Activated CD4-positive, alpha-beta T cell treated with anti-CD3 and anti-CD28 coated beads for 36 hours (primary cell): Measurements from ENCODE around the gene PLPPR5. TPM values are rescaled to one million over a fixed set of nuclear protein-coding genes. Genes with fewer than 3 reads are reported as not detected.
"Not testable (repeated sequence)": the region's sequence is repeated elsewhere in the genome, so short reads cannot be mapped to it uniquely, and the experiment has no call there.

ENCODE experiments used
- ATAC-seq: fragments of 200-7000 bp; cut with Tn5 transposase; one replicate; pipeline ENCODE4 v1.10.0; 2021; ENCODE audit warnings: mild to moderate bottlenecking, moderate library complexity
- CTCF ChIA-PET: fragments of 350-600 bp; sonication (Branson Sonifier 250); formaldehyde crosslinking; loops from one replicate; lab custom pipeline; 2021; ENCODE audit warnings: antibody characterized with exemption; lab: Charles Lee
- POLR2A ChIA-PET: fragments of 350-600 bp; sonication (Branson Sonifier 250); formaldehyde crosslinking; loops from one replicate; lab custom pipeline; 2021; ENCODE audit warnings: antibody characterized with exemption, inconsistent platforms; lab: Charles Lee
- DNase-seq: peaks from one replicate; pipeline ENCODE4 v3.0.0-alpha.2; 2020
- H3K27ac Mint-ChIP-seq: one replicate; pipeline ENCODE4 v1.8.0; 2021; ENCODE audit warnings: mixed read lengths
- H3K27me3 Mint-ChIP-seq: one replicate; pipeline ENCODE4 v1.8.0; 2021; ENCODE audit warnings: mixed read lengths
- H3K36me3 Mint-ChIP-seq: one replicate; pipeline ENCODE4 v1.8.0; 2021; ENCODE audit warnings: low read depth, mixed read lengths
- H3K4me1 Mint-ChIP-seq: one replicate; pipeline ENCODE4 v1.8.0; 2021; ENCODE audit warnings: mixed read lengths
- H3K4me3 Mint-ChIP-seq: one replicate; pipeline ENCODE4 v1.8.0; 2021; ENCODE audit warnings: mild to moderate bottlenecking, moderate library complexity, mixed read lengths
- H3K9me3 Mint-ChIP-seq: one replicate; pipeline ENCODE4 v1.8.0; 2021; ENCODE audit warnings: low read depth, mixed read lengths
- intact Hi-C, 2 experiments: fragments of 100-400 bp; cut with DNase I in 1 of 2; cut with micrococcal nuclease in 1 of 2; formaldehyde crosslinking; loops; one replicate each; pipeline versions ENCODE4 v1.14.2 to v1.15.1; 2022 to 2024; cut with DNase I, micrococcal nuclease
- total RNA-seq, 2 experiments: library from RNA; stranded (reverse); gene quantifications; one replicate each; pipeline ENCODE4 v1.2.3, GENCODE V29; 2021

Gene PLPPR5
- total RNA-seq, 2 experiments from 2014 or later = not detected

GRCh38 chr1:98887507-98887906 is 117.2 kb downstream of the PLPPR5 start:
- H3K27me3 Mint-ChIP-seq = no peaks in the 10 kb centered on the region
- intact Hi-C loops = no loop called here
- ATAC-seq (no peak), DNase-seq (no peak)
- no peaks in the 10 kb centered on the region for H3K9me3 Mint-ChIP-seq
- no peak overlapping the region for H3K27ac Mint-ChIP-seq
- ChIA-PET POLR2A (no interaction called here), CTCF (no interaction called here)
- peaks cover 9% of the 10 kb centered on the region for H3K4me1 Mint-ChIP-seq
- H3K4me3 Mint-ChIP-seq = no peak overlapping the region
- H3K36me3 Mint-ChIP-seq = no peaks in the 10 kb centered on the region

GRCh38 chr1:98884864-98885263 is 119.8 kb downstream of the PLPPR5 start:
- intact Hi-C loops = no loop called here
- H3K4me1 Mint-ChIP-seq = peaks cover 2% of the 10 kb centered on the region
- peaks cover 3% of the 10 kb centered on the region for H3K36me3 Mint-ChIP-seq
- H3K4me3 Mint-ChIP-seq = no peak overlapping the region
- no peak overlapping the region for H3K27ac Mint-ChIP-seq
- no peak for ATAC-seq
- H3K27me3 Mint-ChIP-seq = no peaks in the 10 kb centered on the region
- no peak for DNase-seq
- CTCF ChIA-PET = no interaction called here
- POLR2A ChIA-PET = no interaction called here
- peaks cover 11% of the 10 kb centered on the region for H3K9me3 Mint-ChIP-seq

GRCh38 chr1:98881901-98882300 is 122.8 kb downstream of the PLPPR5 start:
- no peaks in the 10 kb centered on the region for H3K27me3 Mint-ChIP-seq
- ATAC-seq (no peak), DNase-seq (no peak)
- POLR2A ChIA-PET = no interaction called here
- peaks cover 7% of the 10 kb centered on the region for H3K36me3 Mint-ChIP-seq
- intact Hi-C loops = no loop called here
- CTCF ChIA-PET = no interaction called here
- H3K9me3 Mint-ChIP-seq = peaks cover 27% of the 10 kb centered on the region
- no peak overlapping the region for H3K27ac Mint-ChIP-seq
- no peak overlapping the region for H3K4me3 Mint-ChIP-seq
- no peaks in the 10 kb centered on the region for H3K4me1 Mint-ChIP-seq

GRCh38 chr1:98881234-98881633 is 123.4 kb downstream of the PLPPR5 start:
- POLR2A ChIA-PET = not testable (repeated sequence)

GRCh38 chr1:98874828-98875227 is 129.8 kb downstream of the PLPPR5 start:
- DNase-seq = no peak
- intact Hi-C loops = no loop called here
- CTCF ChIA-PET = no interaction called here
- H3K36me3 Mint-ChIP-seq = peaks cover 20% of the 10 kb centered on the region
- no peak for ATAC-seq
- H3K4me1 Mint-ChIP-seq = peaks cover 21% of the 10 kb centered on the region
- H3K9me3 Mint-ChIP-seq = peaks cover 37% of the 10 kb centered on the region
- H3K4me3 Mint-ChIP-seq = no peak overlapping the region
- H3K27ac Mint-ChIP-seq = no peak overlapping the region
- no peaks in the 10 kb centered on the region for H3K27me3 Mint-ChIP-seq
- POLR2A ChIA-PET = no interaction called here

More at GRCh38 chr1:98881234-98881633, 123.4 kb downstream of the PLPPR5 start:
- H3K27me3 Mint-ChIP-seq, H3K36me3 Mint-ChIP-seq, intact Hi-C loops, DNase-seq, ATAC-seq, CTCF ChIA-PET, H3K4me3 Mint-ChIP-seq, H3K4me1 Mint-ChIP-seq, H3K27ac Mint-ChIP-seq: not testable (repeated sequence)
- peaks cover 27% of the 10 kb centered on the region for H3K9me3 Mint-ChIP-seq

- ChIA-PET CTCF (interaction anchor here (0.5 kb wide), 1 partner anchor 753 kb away, joined by 3 read pairs; no protein-coding TSS in a partner anchor), POLR2A (interaction anchor here (0.7 kb wide), 1 partner anchor 157 kb away, joined by 4 read pairs; no protein-coding TSS in a partner anchor)
- no peaks in the 10 kb centered on the region for H3K27me3 Mint-ChIP-seq
- peaks cover 21% of the 10 kb centered on the region for H3K4me1 Mint-ChIP-seq
- peaks cover 28% of the 10 kb centered on the region for H3K9me3 Mint-ChIP-seq
- H3K27ac Mint-ChIP-seq = peak overlapping the region; percentile 94
- intact Hi-C loops = loop anchor here in 1 of 2 experiments (1.0 kb wide), 1 partner anchor 57 kb away; no protein-coding TSS in a partner anchor
- H3K36me3 Mint-ChIP-seq = peaks cover 20% of the 10 kb centered on the region
- peak; percentile 41 for DNase-seq
- peak; percentile 95 for ATAC-seq
- peak overlapping the region; percentile 60 for H3K4me3 Mint-ChIP-seq
Observed at GRCh38 chr1:98870959-98871903, 133.4 kb downstream of the PLPPR5 start.

- H3K27ac Mint-ChIP-seq = no peak overlapping the region
- no peak for ATAC-seq
- H3K4me3 Mint-ChIP-seq = no peak overlapping the region
- intact Hi-C loops = no loop called here
- peaks cover 9% of the 10 kb centered on the region for H3K9me3 Mint-ChIP-seq
- no peaks in the 10 kb centered on the region for H3K27me3 Mint-ChIP-seq
- no peak for DNase-seq
- H3K4me1 Mint-ChIP-seq = peaks cover 4% of the 10 kb centered on the region
- ChIA-PET CTCF (no interaction called here), POLR2A (no interaction called here)
- H3K36me3 Mint-ChIP-seq = peaks cover 5% of the 10 kb centered on the region
Observed at GRCh38 chr1:98865796-98866195, 138.9 kb downstream of the PLPPR5 start.

GRCh38 chr1:98860329-98860728 is 144.3 kb downstream of the PLPPR5 start:
- Mint-ChIP-seq H3K9me3 (peaks cover 3% of the 10 kb centered on the region), H3K27me3 (no peaks in the 10 kb centered on the region), H3K36me3 (no peaks in the 10 kb centered on the region), H3K4me1 (no peaks in the 10 kb centered on the region), H3K27ac (no peak overlapping the region), H3K4me3 (no peak overlapping the region)
- intact Hi-C loops = no loop called here
- ATAC-seq (no peak), DNase-seq (no peak)
- CTCF ChIA-PET = interaction anchor here (0.6 kb wide), 1 partner anchor 811 kb away, joined by 3 read pairs; no protein-coding TSS in a partner anchor
- POLR2A ChIA-PET = no interaction called here

GRCh38 chr1:98854137-98854536 is 150.5 kb downstream of the PLPPR5 start:
- intact Hi-C loops = no loop called here
- Mint-ChIP-seq H3K4me3 (no peak overlapping the region), H3K4me1 (peaks cover 15% of the 10 kb centered on the region), H3K27ac (no peak overlapping the region), H3K9me3 (peaks cover 5% of the 10 kb centered on the region), H3K36me3 (no peaks in the 10 kb centered on the region), H3K27me3 (no peaks in the 10 kb centered on the region)
- ChIA-PET CTCF (no interaction called here), POLR2A (no interaction called here)
- DNase-seq (no peak), ATAC-seq (peak; percentile 55)

GRCh38 chr1:98849969-98850636 is 154.6 kb downstream of the PLPPR5 start:
- Mint-ChIP-seq H3K4me3 (no peak overlapping the region), H3K4me1 (peaks cover 15% of the 10 kb centered on the region), H3K9me3 (peaks cover 5% of the 10 kb centered on the region), H3K27me3 (no peaks in the 10 kb centered on the region), H3K36me3 (no peaks in the 10 kb centered on the region), H3K27ac (no peak overlapping the region)
- intact Hi-C loops = no loop called here
- DNase-seq (no peak), ATAC-seq (no peak)
- POLR2A ChIA-PET = no interaction called here
- CTCF ChIA-PET = interaction anchor here (0.6 to 1.1 kb wide), 3 partner anchors 10 to 100 kb away, joined by 3 read pairs; no protein-coding TSS in a partner anchor

- Mint-ChIP-seq H3K36me3 (no peaks in the 10 kb centered on the region), H3K9me3 (peaks cover 3% of the 10 kb centered on the region), H3K27ac (no peak overlapping the region), H3K4me3 (no peak overlapping the region), H3K4me1 (peaks cover 12% of the 10 kb centered on the region), H3K27me3 (no peaks in the 10 kb centered on the region)
- no peak for DNase-seq
- intact Hi-C loops = no loop called here
- ChIA-PET CTCF (no interaction called here), POLR2A (no interaction called here)
- ATAC-seq = no peak
Observed at GRCh38 chr1:98842241-98842640, 162.4 kb downstream of the PLPPR5 start.
